ENCODE results near the gene JAK1. TPM values are rescaled to one million over a fixed set of nuclear protein-coding genes. Genes with fewer than 3 reads are reported as not detected.

The JAK1 gene
- total RNA-seq, 3 donors from 2014 or later (not counting 1 experiment from before 2014, with no cell fraction given) = 507 to 626 (median 526) TPM

- no peaks in the 10 kb centered on the region for H3K27me3 Mint-ChIP-seq (ENCODE audit: low read depth in 2 of 2)
- peaks cover 95% of the 10 kb centered on the region in 2 donors for H3K4me1 Mint-ChIP-seq
- H3K4me3 Mint-ChIP-seq = peak overlapping the region; percentile 85
- DNase-seq (no peak), ATAC-seq (peak; percentile 50 to 66 (median 56))
- H3K9me3 Mint-ChIP-seq = no peaks in the 10 kb centered on the region
- Histone ChIP-seq H3K4me1 (ENCODE audit: control insufficient read depth, insufficient read depth, low read length) (peaks cover 67% of the 10 kb centered on the region), H3K9me3 (ENCODE audit: control insufficient read depth, insufficient read depth, low read length) (no peaks in the 10 kb centered on the region), H3K4me3 (ENCODE audit: low read length) (no peak overlapping the region), H3K27me3 (ENCODE audit: control insufficient read depth, insufficient read depth, low read length) (no peaks in the 10 kb centered on the region), H3K36me3 (ENCODE audit: control insufficient read depth, insufficient read depth, low read length) (peaks cover 11% of the 10 kb centered on the region), H3K27ac (ENCODE audit: low read length) (peak overlapping the region; percentile 80)
- no peak for TF ChIP-seq CTCF (IDR thresholded peaks at IDR 0.05)
- 57% methylated on average over 5 of the region's 5 CpGs for whole genome bisulfite sequencing (ENCODE audit: insufficient coverage)
- H3K27ac Mint-ChIP-seq = peak overlapping the region; percentile 79 to 93
- H3K36me3 Mint-ChIP-seq = no peaks in the 10 kb centered on the region
- intact Hi-C loops (cut with micrococcal nuclease) = loop anchor here (2.0 to 5.0 kb wide), 2 partner anchors 80 to 123 kb away; no protein-coding TSS in a partner anchor
Measured at GRCh38 chr1:64884261-64885040, 81.9 kb downstream of the JAK1 start.

GRCh38 chr1:64882574-64883255 lies 83.6 kb downstream of the JAK1 start:
- H3K9me3 ChIP-seq (ENCODE audit: control insufficient read depth, insufficient read depth, low read length) = no peaks in the 10 kb centered on the region
- peaks cover 22% of the 10 kb centered on the region for H3K36me3 ChIP-seq (ENCODE audit: control insufficient read depth, insufficient read depth, low read length)
- 46% methylated on average over 10 of the region's 11 CpGs for WGBS (ENCODE audit: insufficient coverage)
- TF ChIP-seq CTCF (IDR thresholded peaks at IDR 0.05) = no peak
- Mint-ChIP-seq H3K27me3 (ENCODE audit: low read depth in 2 of 2) (no peaks in the 10 kb centered on the region), H3K9me3 (no peaks in the 10 kb centered on the region), H3K27ac (peak overlapping the region; percentile 79 to 93), H3K4me1 (peaks cover 94 to 98% of the 10 kb centered on the region in 2 donors), H3K4me3 (peak overlapping the region; percentile 75), H3K36me3 (peaks cover 5% of the 10 kb centered on the region)
- ATAC-seq (peak; percentile 73 to 88 (median 85)), DNase-seq (peak; percentile 45 to 60)
- peak overlapping the region; percentile 80 for H3K27ac ChIP-seq (ENCODE audit: low read length)
- H3K27me3 ChIP-seq (ENCODE audit: control insufficient read depth, insufficient read depth, low read length) = no peaks in the 10 kb centered on the region
- intact Hi-C loops (cut with micrococcal nuclease) = loop anchor here (1.0 to 5.0 kb wide), 5 partner anchors 9 to 125 kb away; no protein-coding TSS in a partner anchor
- H3K4me1 ChIP-seq (ENCODE audit: control insufficient read depth, insufficient read depth, low read length) = peaks cover 70% of the 10 kb centered on the region
- H3K4me3 ChIP-seq (ENCODE audit: low read length) = no peak overlapping the region

DNA sequence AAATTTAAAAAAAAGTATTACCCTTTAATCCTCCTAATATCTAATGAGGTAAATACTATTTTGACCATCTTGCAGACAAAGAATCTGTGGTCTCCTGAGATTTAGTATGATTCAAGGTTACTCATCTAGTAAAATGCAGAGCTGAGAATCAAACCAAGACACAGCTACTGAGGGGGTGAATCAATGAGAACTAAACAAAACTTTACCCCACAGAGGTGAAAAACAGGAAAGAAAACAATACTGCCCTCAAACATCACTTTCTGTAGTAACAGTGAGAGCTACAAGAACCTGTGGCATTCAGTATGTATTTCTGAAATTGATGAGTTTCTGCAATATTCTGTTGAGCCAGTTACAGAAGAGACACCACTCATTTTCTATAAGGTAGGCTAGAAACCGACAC lies 85.1 kb downstream of the JAK1 start:
- Histone ChIP-seq H3K36me3 (ENCODE audit: control insufficient read depth, insufficient read depth, low read length) (peaks cover 26% of the 10 kb centered on the region), H3K9me3 (ENCODE audit: control insufficient read depth, insufficient read depth, low read length) (no peaks in the 10 kb centered on the region), H3K27ac (ENCODE audit: low read length) (peak overlapping the region; percentile 80), H3K4me3 (ENCODE audit: low read length) (no peak overlapping the region), H3K27me3 (ENCODE audit: control insufficient read depth, insufficient read depth, low read length) (no peaks in the 10 kb centered on the region), H3K4me1 (ENCODE audit: control insufficient read depth, insufficient read depth, low read length) (peaks cover 65% of the 10 kb centered on the region)
- H3K27me3 Mint-ChIP-seq (ENCODE audit: low read depth in 2 of 2) = no peaks in the 10 kb centered on the region
- H3K9me3 Mint-ChIP-seq = no peaks in the 10 kb centered on the region
- peaks cover 8% of the 10 kb centered on the region for H3K36me3 Mint-ChIP-seq
- intact Hi-C loops (cut with micrococcal nuclease) = loop anchor here (5.0 kb wide), 1 partner anchor 126 kb away; no protein-coding TSS in a partner anchor
- no peak for DNase-seq
- peak in 1 of 3 donors; percentile 4 for ATAC-seq
- peak overlapping the region; percentile 79 to 93 for H3K27ac Mint-ChIP-seq
- 53% methylated on average over 1 of the region's 1 CpG for WGBS (ENCODE audit: insufficient coverage)
- H3K4me1 Mint-ChIP-seq = peaks cover 94 to 98% of the 10 kb centered on the region in 2 donors
- no peak for TF ChIP-seq CTCF (IDR thresholded peaks at IDR 0.05)
- peak overlapping the region; percentile 75 for H3K4me3 Mint-ChIP-seq
